Testis (tissue), 3 donors: ENCODE results near the gene ICAM4. TPM values are rescaled to one million over a fixed set of nuclear protein-coding genes. Genes with fewer than 3 reads are reported as not detected.
A peak's percentile ranks its signal among the peaks of the same experiment; 100 is the strongest.

Source experiments
- DNase-seq: peaks from one replicate; pipeline ENCODE4 v3.0.0-alpha.2; 2019
- H3K27ac ChIP-seq, 2 donors: fragments of 200-600 bp; sonication (generic); one replicate each; pipeline ENCODE4 v1.5.1; 2019
- H3K27me3 ChIP-seq: fragments of 200-600 bp; sonication (generic); one replicate; pipeline ENCODE4 v1.5.1; 2019
- H3K36me3 ChIP-seq: fragments of 200-600 bp; sonication (generic); one replicate; pipeline ENCODE4 v1.5.1; 2017; ENCODE audit warnings: low read depth; ENCODE audit errors: missing control alignments
- H3K4me1 ChIP-seq: fragments of 200-600 bp; sonication (generic); one replicate; pipeline ENCODE4 v1.5.1; 2019
- H3K4me3 ChIP-seq, 2 donors: fragments of 200-600 bp; sonication (generic); one replicate each; pipeline ENCODE4 v1.5.1; 2017 to 2019
- H3K9me3 ChIP-seq: fragments of 200-600 bp; sonication (generic); one replicate; pipeline ENCODE4 v1.5.1; 2017
- POLR2A ChIP-seq: fragments of 450-650 bp; IDR thresholded peaks from one replicate; pipeline ENCODE4 v1.6.1; 2017; ENCODE audit warnings: antibody characterized with exemption, mild to moderate bottlenecking, moderate library complexity
- WGBS, 2 donors: methylation state at CpG; one replicate each; pipeline ENCODE4 v1.1.5; 2018; 5-methylcytosine and 5-hydroxymethylcytosine counted together
- intact Hi-C: fragments of 100-400 bp; cut with DNase I; formaldehyde crosslinking; loops from one replicate; pipeline ENCODE4 v1.15.1; 2023; ENCODE audit warnings: low total_unique reads
- polyA plus RNA-seq: library from polyadenylated mRNA; stranded (reverse); fragments of 350-450 nt; fragmentation: Illumina TruSeq; extraction: RNeasy Lipid Tissue Mini Kit (QIAGEN cat#74804); gene quantifications from one replicate; pipeline ENCODE4 v1.2.3, GENCODE V29; 2014; ENCODE audit warnings: low read depth, low replicate concordance; ENCODE audit not compliant: insufficient read depth
- total RNA-seq, 2 donors: library from RNA; depleted of rRNA; stranded (reverse); fragments of >200 nt; gene quantifications; one replicate each; pipeline ENCODE4 v1.2.3, GENCODE V29; 2016
- TF ChIP-seq, protein P1 (sequence below), 3 experiments: fragments of 450-650 bp in 2 of 3; fragments of 200-600 bp in 1 of 3; sonication (generic) in 1 of 3; IDR thresholded peaks; one replicate each; pipeline ENCODE4 v1.5.1; 2016 to 2019; ENCODE audit warnings: antibody characterized with exemption in 3 of 3, mild to moderate bottlenecking in 2 of 3, moderate library complexity in 1 of 3

The ICAM4 gene
- total and polyA plus RNA-seq, 3 donors from 2014 or later, result 0.25 to 0.47 (median 0.28) TPM

GRCh38 chr19:10266706-10267105 lies 20.0 kb upstream of the ICAM4 start:
- 82 to 88% methylated on average over 7 of the region's 7 CpGs for WGBS, 2 donors
- intact Hi-C loops, result no loop called here
- no peak for DNase-seq
- Histone ChIP-seq H3K4me3 (no peak overlapping the region), H3K4me1 (peaks cover 13% of the 10 kb centered on the region), H3K36me3 (no peaks in the 10 kb centered on the region), H3K27me3 (no peaks in the 10 kb centered on the region), H3K9me3 (no peaks in the 10 kb centered on the region), H3K27ac (no peak overlapping the region)
- no peak for TF ChIP-seq POLR2A
- TF ChIP-seq, protein P1, sequence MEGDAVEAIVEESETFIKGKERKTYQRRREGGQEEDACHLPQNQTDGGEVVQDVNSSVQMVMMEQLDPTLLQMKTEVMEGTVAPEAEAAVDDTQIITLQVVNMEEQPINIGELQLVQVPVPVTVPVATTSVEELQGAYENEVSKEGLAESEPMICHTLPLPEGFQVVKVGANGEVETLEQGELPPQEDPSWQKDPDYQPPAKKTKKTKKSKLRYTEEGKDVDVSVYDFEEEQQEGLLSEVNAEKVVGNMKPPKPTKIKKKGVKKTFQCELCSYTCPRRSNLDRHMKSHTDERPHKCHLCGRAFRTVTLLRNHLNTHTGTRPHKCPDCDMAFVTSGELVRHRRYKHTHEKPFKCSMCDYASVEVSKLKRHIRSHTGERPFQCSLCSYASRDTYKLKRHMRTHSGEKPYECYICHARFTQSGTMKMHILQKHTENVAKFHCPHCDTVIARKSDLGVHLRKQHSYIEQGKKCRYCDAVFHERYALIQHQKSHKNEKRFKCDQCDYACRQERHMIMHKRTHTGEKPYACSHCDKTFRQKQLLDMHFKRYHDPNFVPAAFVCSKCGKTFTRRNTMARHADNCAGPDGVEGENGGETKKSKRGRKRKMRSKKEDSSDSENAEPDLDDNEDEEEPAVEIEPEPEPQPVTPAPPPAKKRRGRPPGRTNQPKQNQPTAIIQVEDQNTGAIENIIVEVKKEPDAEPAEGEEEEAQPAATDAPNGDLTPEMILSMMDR (IDR thresholded peaks at IDR 0.05), result no peak

- DNase-seq, result no peak
- WGBS, 2 donors, result 74 to 84% methylated on average over 6 of the region's 6 CpGs
- TF ChIP-seq, protein P1 (IDR thresholded peaks at IDR 0.05), result no peak
- TF ChIP-seq POLR2A, result no peak
- intact Hi-C loops, result no loop called here
- H3K4me1 ChIP-seq, result peaks cover 13% of the 10 kb centered on the region
- no peak overlapping the region for H3K4me3 ChIP-seq
- no peaks in the 10 kb centered on the region for H3K36me3 ChIP-seq
- no peaks in the 10 kb centered on the region for H3K27me3 ChIP-seq
- H3K27ac ChIP-seq, result no peak overlapping the region
- no peaks in the 10 kb centered on the region for H3K9me3 ChIP-seq
Measured at GRCh38 chr19:10268071-10268470, 18.7 kb upstream of the ICAM4 start.

GRCh38 chr19:10269333-10270179 lies 17.2 kb upstream of the ICAM4 start:
- TF ChIP-seq, protein P1 (IDR thresholded peaks at IDR 0.05), result peak; percentile 86 to 93 (median 88)
- no peak for TF ChIP-seq POLR2A
- intact Hi-C loops, result loop anchor here (5.0 kb wide), 1 partner anchor 48 kb away; the partner anchor contains the start of gene FDX2
- peak overlapping the region; percentile 49 to 60 for H3K4me3 ChIP-seq
- 2 to 4% methylated on average over 29 to 40 of the region's 59 CpGs for WGBS, 2 donors
- DNase-seq, result peak; percentile 89
- peak overlapping the region in 1 of 2 donors; percentile 77 for H3K27ac ChIP-seq
- no peaks in the 10 kb centered on the region for H3K27me3 ChIP-seq
- H3K9me3 ChIP-seq, result no peaks in the 10 kb centered on the region
- no peaks in the 10 kb centered on the region for H3K36me3 ChIP-seq
- H3K4me1 ChIP-seq, result peaks cover 13% of the 10 kb centered on the region

DNA sequence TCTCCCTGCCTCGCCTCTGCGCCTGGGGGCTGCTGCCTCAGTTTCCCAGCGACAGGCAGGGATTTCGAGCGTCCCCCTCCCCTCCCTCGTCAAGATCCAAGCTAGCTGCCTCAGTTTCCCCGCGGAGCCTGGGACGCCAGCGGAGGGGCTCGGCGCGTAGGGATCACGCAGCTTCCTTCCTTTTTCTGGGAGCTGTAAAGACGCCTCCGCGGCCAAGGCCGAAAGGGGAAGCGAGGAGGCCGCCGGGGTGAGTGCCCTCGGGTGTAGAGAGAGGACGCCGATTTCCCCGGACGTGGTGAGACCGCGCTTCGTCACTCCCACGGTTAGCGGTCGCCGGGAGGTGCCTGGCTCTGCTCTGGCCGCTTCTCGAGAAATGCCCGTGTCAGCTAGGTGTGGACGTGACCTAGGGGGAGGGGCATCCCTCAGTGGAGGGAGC lies 16.6 kb upstream of the ICAM4 start:
- 0% methylated on average over 3 to 34 of the region's 37 CpGs for WGBS, 2 donors
- DNase-seq, result peak; percentile 52
- H3K36me3 ChIP-seq, result no peaks in the 10 kb centered on the region
- H3K27me3 ChIP-seq, result no peaks in the 10 kb centered on the region
- no peak for TF ChIP-seq POLR2A
- TF ChIP-seq, protein P1 (IDR thresholded peaks at IDR 0.05), result no peak
- no peaks in the 10 kb centered on the region for H3K9me3 ChIP-seq
- peaks cover 13% of the 10 kb centered on the region for H3K4me1 ChIP-seq
- intact Hi-C loops, result loop anchor here (5.0 kb wide), 1 partner anchor 47 kb away; the partner anchor contains the start of gene FDX2
- H3K27ac ChIP-seq, result peak overlapping the region; percentile 76 to 77
- peak overlapping the region; percentile 49 to 60 for H3K4me3 ChIP-seq
